CD4-positive, alpha-beta T cell (primary cell): Measurements from ENCODE around the gene INTS11. TPM values are rescaled to one million over a fixed set of nuclear protein-coding genes. Genes with fewer than 3 reads are reported as not detected.
A peak's percentile ranks its signal among the peaks of the same experiment; 100 is the strongest.

ENCODE experiments used
- ATAC-seq: fragments of 200-7000 bp; cut with Tn5 transposase; one replicate; pipeline ENCODE4 v1.10.0; 2022; ENCODE audit warnings: mild to moderate bottlenecking; ENCODE audit not compliant: poor library complexity
- CTCF ChIA-PET: fragments of 350-600 bp; sonication (Branson Sonifier 250); formaldehyde crosslinking; loops from one replicate; lab custom pipeline; 2021; ENCODE audit warnings: antibody characterized with exemption, inconsistent platforms; lab: Charles Lee
- POLR2A ChIA-PET: fragments of 350-600 bp; sonication (Branson Sonifier 250); formaldehyde crosslinking; loops from one replicate; lab custom pipeline; 2021; ENCODE audit warnings: antibody characterized with exemption, inconsistent platforms; lab: Charles Lee
- DNase-seq, 14 experiments: peaks; one replicate each; pipeline ENCODE4 v3.0.0-alpha.2; 2013 to 2020; ENCODE audit warnings: mixed read lengths in 2 of 14
- H3K27ac ChIP-seq, 2 donors: one replicate each; pipeline versions ENCODE4 v1.5.1 to v1.7.0; 2013; ENCODE audit warnings: low read length in 2 of 2, low read depth in 1 of 2, mild to moderate bottlenecking in 1 of 2
- H3K27me3 ChIP-seq, 2 experiments: 1 replicate in 1 of 2; 2 replicates in 1 of 2; pipeline versions ENCODE4 v1.6.1 to v1.7.0; 2013; ENCODE audit warnings: low read length in 2 of 2, control low read depth in 1 of 2, mild to moderate bottlenecking in 1 of 2, moderate library complexity in 1 of 2; ENCODE audit not compliant: insufficient read depth in 2 of 2, control insufficient read depth in 1 of 2
- H3K36me3 ChIP-seq: one replicate; pipeline ENCODE4 v1.6.1; 2013; ENCODE audit warnings: low read length, control low read depth; ENCODE audit not compliant: insufficient read depth
- H3K4me1 ChIP-seq: one replicate; pipeline ENCODE4 v1.6.1; 2013; ENCODE audit warnings: low read length, control low read depth; ENCODE audit not compliant: insufficient read depth
- H3K4me3 ChIP-seq: one replicate; pipeline ENCODE4 v1.5.1; 2013; ENCODE audit warnings: mild to moderate bottlenecking, low read length, moderate library complexity
- H3K9me3 ChIP-seq, 2 experiments: 1 replicate in 1 of 2; 2 replicates in 1 of 2; pipeline versions ENCODE4 v1.6.1 to v1.7.0; 2013; ENCODE audit warnings: low read length in 2 of 2, mild to moderate bottlenecking in 2 of 2, control low read depth in 1 of 2, moderate library complexity in 1 of 2; ENCODE audit not compliant: control insufficient read depth in 1 of 2, insufficient read depth in 1 of 2
- H3K27ac Mint-ChIP-seq: one replicate; pipeline ENCODE4 v1.8.0; 2020; ENCODE audit warnings: mixed read lengths
- H3K27me3 Mint-ChIP-seq: one replicate; pipeline ENCODE4 v1.8.0; 2021; ENCODE audit warnings: mixed read lengths
- H3K36me3 Mint-ChIP-seq: one replicate; pipeline ENCODE4 v1.8.0; 2021; ENCODE audit warnings: low read depth, mixed read lengths
- H3K4me1 Mint-ChIP-seq: one replicate; pipeline ENCODE4 v1.8.0; 2021; ENCODE audit warnings: low read depth, mixed read lengths
- H3K4me3 Mint-ChIP-seq: one replicate; pipeline ENCODE4 v1.8.0; 2020; ENCODE audit warnings: mild to moderate bottlenecking, mixed read lengths
- H3K9me3 Mint-ChIP-seq: one replicate; pipeline ENCODE4 v1.8.0; 2020; ENCODE audit warnings: mixed read lengths
- CTCF ChIP-seq: fragments of 200-600 bp; IDR thresholded peaks from one replicate; pipeline ENCODE4 v1.8.0; 2022; ENCODE audit warnings: antibody characterized with exemption, mild to moderate bottlenecking
- intact Hi-C, 2 experiments: fragments of 100-400 bp; cut with DNase I in 1 of 2; cut with micrococcal nuclease in 1 of 2; formaldehyde crosslinking; loops; one replicate each; pipeline versions ENCODE4 v1.15.1 to v1.9.0; 2023 to 2025; cut with DNase I, micrococcal nuclease
- microRNA-seq: library from miRNA; unstranded; fragments of <30 nt; microRNA quantifications from one replicate; pipeline ENCODE4 v1.2.0, GENCODE V29; 2021; ENCODE audit warnings: borderline microRNAs expressed, borderline replicate concordance
- total RNA-seq, 174 experiments: library from RNA in 2 of 174; stranded (reverse) in 2 of 174; gene quantifications; one replicate each; pipeline ENCODE4 v1.2.3 and lab custom pipeline; 2021 to 2026

Gene INTS11
- total RNA-seq, 2 experiments from 2014 or later: 130 to 137 TPM

GRCh38 chr1:1262758-1263157, 61.7 kb downstream of the INTS11 start:
- Mint-ChIP-seq H3K4me3 (no peak overlapping the region), H3K4me1 (peaks cover 13% of the 10 kb centered on the region), H3K9me3 (no peaks in the 10 kb centered on the region), H3K27me3 (no peaks in the 10 kb centered on the region), H3K36me3 (peaks cover 71% of the 10 kb centered on the region), H3K27ac (no peak overlapping the region)
- intact Hi-C loops: no loop called here
- DNase-seq: no peak
- H3K9me3 ChIP-seq: no peaks in the 10 kb centered on the region
- ATAC-seq: no peak
- H3K27ac ChIP-seq: no peak overlapping the region
- H3K4me3 ChIP-seq: no peak overlapping the region
- ChIA-PET CTCF (no interaction called here), POLR2A (no interaction called here)
- peaks cover 19% of the 10 kb centered on the region for H3K4me1 ChIP-seq
- peaks cover 59% of the 10 kb centered on the region for H3K36me3 ChIP-seq
- no peaks in the 10 kb centered on the region for H3K27me3 ChIP-seq
- no peak for TF ChIP-seq CTCF

GRCh38 chr1:1262071-1262470, 62.4 kb downstream of the INTS11 start:
- no peaks in the 10 kb centered on the region for H3K27me3 ChIP-seq
- H3K4me1 ChIP-seq: peaks cover 18% of the 10 kb centered on the region
- CTCF ChIA-PET: interaction anchor here (1.6 kb wide), 1 partner anchor 140 kb away, joined by 4 read pairs; no protein-coding TSS in a partner anchor
- Mint-ChIP-seq H3K36me3 (peaks cover 68% of the 10 kb centered on the region), H3K4me3 (no peak overlapping the region), H3K27ac (no peak overlapping the region), H3K9me3 (no peaks in the 10 kb centered on the region), H3K4me1 (peaks cover 13% of the 10 kb centered on the region), H3K27me3 (no peaks in the 10 kb centered on the region)
- no peak for DNase-seq
- H3K27ac ChIP-seq: no peak overlapping the region
- no peak overlapping the region for H3K4me3 ChIP-seq
- no peak for TF ChIP-seq CTCF
- no peak for ATAC-seq
- H3K9me3 ChIP-seq: no peaks in the 10 kb centered on the region
- peaks cover 54% of the 10 kb centered on the region for H3K36me3 ChIP-seq
- intact Hi-C loops: no loop called here
- POLR2A ChIA-PET: no interaction called here

Small RNA genes within 50 kb of the gene (microRNA-seq; reads per million reads assigned to microRNA genes)
- gene MIR6726 (2.0 reads per million, percentile 5 among the genes with 10 or more reads in this experiment), gene MIR6727 (not detected), gene MIR6808 (not detected)

Other genes with a start within 250 kb of the INTS11 start
- gene C1orf159, start 208.6 kb downstream of the INTS11 start, total RNA-seq: 10 to 100 TPM; 11.1 to 11.3 TPM
- gene TTLL10, start 150.8 kb downstream of the INTS11 start, total RNA-seq: under 1 TPM; 0.11 to 0.59 TPM
- 10 to 100 TPM; 14.8 to 17.8 TPM for gene TNFRSF18, start 118.1 kb downstream of the INTS11 start, total RNA-seq
- 10 to 100 TPM; 27.6 to 28.6 TPM for gene TNFRSF4, start 110.5 kb downstream of the INTS11 start, total RNA-seq
- 10 to 100 TPM; 66.3 to 71.0 TPM for gene SDF4, start 92.7 kb downstream of the INTS11 start, total RNA-seq
- 1 to 10 TPM; 4.9 to 5.1 TPM for gene B3GALT6, start 92.4 kb downstream of the INTS11 start, total RNA-seq
- gene C1QTNF12, start 77.9 kb downstream of the INTS11 start, total RNA-seq: 1 to 10 TPM; 3.4 to 4.8 TPM
- gene UBE2J2, start 50.8 kb downstream of the INTS11 start, total RNA-seq: 10 to 100 TPM; 41.4 to 41.5 TPM
- gene SCNN1D, start 44.2 kb downstream of the INTS11 start, total RNA-seq: 10 to 100 TPM; 12.0 to 13.3 TPM
- gene ACAP3, start 16.7 kb downstream of the INTS11 start, total RNA-seq: 10 to 100 TPM; 45.3 to 46.4 TPM
- 10 to 100 TPM; 18.1 to 19.2 TPM for gene PUSL1, start 16.1 kb downstream of the INTS11 start, total RNA-seq
- 10 to 100 TPM; 11.6 to 12.9 TPM for gene CPTP, start 142 bp upstream of the INTS11 start, total RNA-seq
- gene TAS1R3, start 6.6 kb upstream of the INTS11 start, total RNA-seq: 1 to 10 TPM; 3.3 to 3.4 TPM
- 10 to 100 TPM; 44.9 to 45.5 TPM for gene DVL1, start 24.8 kb upstream of the INTS11 start, total RNA-seq
- 1 to 10 TPM; 1.6 to 2.9 TPM for gene MXRA8, start 33.9 kb upstream of the INTS11 start, total RNA-seq
- gene AURKAIP1, start 50.5 kb upstream of the INTS11 start, total RNA-seq: 10 to 100 TPM; 59.2 to 64.6 TPM
- 100 to 1,000 TPM; 274 to 281 TPM for gene CCNL2, start 74.7 kb upstream of the INTS11 start, total RNA-seq
- gene MRPL20, start 82.6 kb upstream of the INTS11 start, total RNA-seq: 100 to 1,000 TPM in 1 of 2 experiments, 10 to 100 TPM in 1; 99.9 to 103 TPM
- gene ANKRD65, start 96.6 kb upstream of the INTS11 start, total RNA-seq: not detected
- gene VWA1, start 111.0 kb upstream of the INTS11 start, total RNA-seq: not detected
- gene ATAD3C, start 125.0 kb upstream of the INTS11 start, total RNA-seq: under 1 TPM; 0.28 to 0.74 TPM
- gene ATAD3B, start 147.1 kb upstream of the INTS11 start, total RNA-seq: 10 to 100 TPM; 44.3 to 49.1 TPM
- 10 to 100 TPM; 17.0 to 19.5 TPM for gene ATAD3A, start 187.5 kb upstream of the INTS11 start, total RNA-seq
- 1 to 10 TPM in 1 of 2 experiments, under 1 TPM in 1; 0.75 to 1.5 TPM for gene TMEM240, start 216.0 kb upstream of the INTS11 start, total RNA-seq